Gastrocnemius medialis (tissue), 4 donors: Measurements from ENCODE around the gene JMJD7.

Experiments
- POLR2A ChIP-seq, 2 donors: fragments of 450-650 bp; IDR thresholded peaks; one replicate each; pipeline ENCODE4 v1.6.1; 2017; ENCODE audit warnings: antibody characterized with exemption in 2 of 2, mild to moderate bottlenecking in 2 of 2, moderate library complexity in 2 of 2
- TF ChIP-seq, protein P1 (sequence below), 5 experiments: fragments of 450-650 bp in 3 of 5; fragments of 200-600 bp in 2 of 5; sonication (generic) in 2 of 5; IDR thresholded peaks in 4 of 5; conservative IDR thresholded peaks in 1 of 5; 1 replicate in 4 of 5; 2 replicates in 1 of 5; pipeline ENCODE4 v1.5.1; 2016 to 2019; ENCODE audit warnings: antibody characterized with exemption in 5 of 5, mild to moderate bottlenecking in 3 of 5, moderate library complexity in 3 of 5

GRCh38 chr15:41812820-41813375, 15.0 kb upstream of the JMJD7 start:
- TF ChIP-seq POLR2A (IDR thresholded peaks at IDR 0.05) = no peak
- TF ChIP-seq, protein P1, sequence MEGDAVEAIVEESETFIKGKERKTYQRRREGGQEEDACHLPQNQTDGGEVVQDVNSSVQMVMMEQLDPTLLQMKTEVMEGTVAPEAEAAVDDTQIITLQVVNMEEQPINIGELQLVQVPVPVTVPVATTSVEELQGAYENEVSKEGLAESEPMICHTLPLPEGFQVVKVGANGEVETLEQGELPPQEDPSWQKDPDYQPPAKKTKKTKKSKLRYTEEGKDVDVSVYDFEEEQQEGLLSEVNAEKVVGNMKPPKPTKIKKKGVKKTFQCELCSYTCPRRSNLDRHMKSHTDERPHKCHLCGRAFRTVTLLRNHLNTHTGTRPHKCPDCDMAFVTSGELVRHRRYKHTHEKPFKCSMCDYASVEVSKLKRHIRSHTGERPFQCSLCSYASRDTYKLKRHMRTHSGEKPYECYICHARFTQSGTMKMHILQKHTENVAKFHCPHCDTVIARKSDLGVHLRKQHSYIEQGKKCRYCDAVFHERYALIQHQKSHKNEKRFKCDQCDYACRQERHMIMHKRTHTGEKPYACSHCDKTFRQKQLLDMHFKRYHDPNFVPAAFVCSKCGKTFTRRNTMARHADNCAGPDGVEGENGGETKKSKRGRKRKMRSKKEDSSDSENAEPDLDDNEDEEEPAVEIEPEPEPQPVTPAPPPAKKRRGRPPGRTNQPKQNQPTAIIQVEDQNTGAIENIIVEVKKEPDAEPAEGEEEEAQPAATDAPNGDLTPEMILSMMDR (IDR thresholded peaks at IDR 0.05 in 4 of 5, conservative IDR thresholded peaks at IDR 0.05 in 1 of 5) = no peak
